ENCODE measurements around the gene FRMD4A.

FRMD4A gene

DNA sequence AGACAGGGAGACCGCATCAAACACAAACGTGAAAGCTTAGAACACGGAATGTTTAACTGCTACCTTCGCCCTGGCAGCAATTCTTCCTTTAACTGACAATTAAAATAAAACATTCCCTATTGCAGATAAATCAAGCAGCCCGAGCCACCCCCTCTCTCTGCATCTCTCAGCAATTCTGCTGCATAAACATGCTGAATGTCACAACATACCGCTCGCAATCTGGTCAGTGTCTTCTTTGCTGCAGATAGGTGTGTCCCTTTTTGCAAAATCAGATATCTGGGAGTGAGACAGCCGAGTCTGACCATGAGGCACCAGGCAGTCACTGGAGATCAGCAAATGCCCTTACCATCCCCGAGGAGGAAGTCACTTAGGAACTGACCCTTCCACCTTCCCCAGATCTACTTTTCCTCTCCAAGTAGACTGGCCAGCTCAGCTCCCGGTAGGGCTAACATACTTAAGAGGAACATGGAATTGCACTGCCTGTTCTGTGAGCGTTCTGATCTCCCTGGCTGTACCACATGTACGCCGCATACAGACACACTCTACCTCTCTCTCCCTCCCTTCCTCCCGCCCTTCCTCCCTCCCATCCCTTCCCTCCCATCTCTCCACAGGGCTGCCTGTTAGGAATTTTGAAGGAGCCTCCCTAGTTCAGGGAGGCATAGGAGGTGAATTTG is at the start of gene FRMD4A:
FRMD4A (minus strand) TSS at position 537 of the 674 bp plus-strand sequence.
- no peak for DNase-seq

DNA sequence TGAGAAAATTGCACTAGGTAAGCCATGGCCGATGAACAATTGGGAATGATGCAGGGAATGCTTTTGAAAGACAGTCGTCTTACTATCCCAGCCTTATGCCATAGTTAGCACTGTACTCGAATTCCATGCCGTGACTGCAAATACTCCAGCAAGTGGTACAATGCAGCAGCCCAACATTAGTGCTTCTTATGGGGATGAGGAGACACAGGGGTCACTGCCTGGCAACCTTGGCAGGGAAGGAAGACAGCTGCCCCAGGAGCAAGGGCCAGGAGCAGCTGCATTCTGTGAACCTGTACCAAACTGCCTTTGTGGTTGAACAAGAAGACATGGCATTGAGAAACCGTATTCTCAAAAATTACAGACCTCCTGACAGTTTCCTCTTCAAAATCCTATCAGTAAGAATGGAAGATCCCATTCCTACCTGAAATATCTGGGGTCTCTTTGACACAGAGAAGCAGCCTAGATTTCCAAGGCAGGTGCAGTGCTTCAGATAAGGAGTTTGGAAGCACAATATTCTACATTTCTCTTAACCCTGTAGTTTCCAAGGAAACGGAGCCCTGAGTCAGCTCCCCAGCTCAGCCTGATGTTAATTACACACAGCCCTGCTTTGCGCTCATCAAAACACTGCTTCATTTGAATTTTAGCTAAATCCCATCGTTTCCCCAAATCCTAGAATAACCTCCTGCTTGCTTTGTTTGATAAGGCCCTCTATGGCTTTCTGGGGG is 49.0 kb upstream of the FRMD4A start:
- no peak for DNase-seq

DNA sequence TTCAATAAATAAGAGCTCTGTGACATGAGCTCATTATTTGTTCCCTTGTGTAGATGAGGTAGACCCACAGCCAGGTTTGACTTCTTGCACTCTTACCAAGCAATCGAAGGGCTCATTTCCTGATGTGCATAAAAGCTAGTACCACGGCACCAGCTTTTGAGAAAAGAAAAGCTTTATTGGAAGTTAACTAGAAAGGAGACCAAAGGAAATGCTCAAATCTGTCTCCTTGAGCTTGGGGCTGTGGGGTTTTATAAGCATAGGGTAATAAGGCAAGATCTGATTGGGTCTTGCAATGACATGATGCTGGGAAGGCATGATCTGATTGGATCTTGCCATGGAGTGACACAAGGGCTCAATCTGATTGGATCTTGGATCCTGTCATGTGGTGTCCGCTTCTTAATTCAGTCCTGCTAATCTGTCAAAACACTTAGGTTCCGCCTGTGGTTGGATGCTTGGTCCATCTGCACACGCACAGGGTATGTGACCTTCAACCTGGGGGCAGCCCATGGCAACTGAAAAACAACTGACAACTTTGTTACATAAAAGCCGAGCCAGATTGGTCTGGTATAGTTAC is 47.8 kb upstream of the FRMD4A start:
- DNase-seq, result no peak

- no peak for DNase-seq
These were observed 47.0 kb upstream of the FRMD4A start for GRCh38 chr10:14377591-14378175.

DNA sequence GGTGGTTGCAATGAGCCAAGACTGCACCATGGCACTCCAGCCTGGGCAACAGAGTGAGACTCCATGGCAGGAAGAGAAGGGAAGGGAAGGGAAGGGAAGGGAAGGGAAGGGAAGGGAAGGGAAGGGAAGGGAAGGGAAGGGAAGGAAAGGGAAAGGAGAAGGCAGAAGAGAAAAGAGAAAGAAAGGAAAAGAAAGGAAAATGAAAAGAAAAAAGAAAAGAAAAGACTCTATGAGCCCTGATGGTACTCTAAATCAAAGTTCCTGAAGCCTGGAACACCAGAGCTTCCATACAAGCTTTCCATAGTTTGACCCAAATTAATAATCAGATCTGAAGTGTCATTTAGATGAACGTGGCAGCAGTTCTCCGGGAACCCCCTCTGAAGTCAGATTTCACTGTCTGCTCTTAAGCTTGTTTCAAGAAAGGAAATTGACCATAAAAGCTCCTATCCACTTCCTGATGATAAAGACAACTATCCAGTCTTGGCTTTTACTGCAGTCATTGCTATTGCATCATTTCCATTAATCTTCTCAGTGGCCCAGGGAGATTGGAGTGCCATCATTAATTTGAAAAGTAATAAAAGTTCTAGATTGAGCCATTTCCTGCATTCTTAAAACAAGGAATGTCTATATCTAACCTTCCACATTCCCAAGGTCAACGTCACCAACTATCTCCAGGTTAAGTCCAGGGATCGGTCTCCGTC is 44.2 kb upstream of the FRMD4A start:
- DNase-seq, result no peak

- no peak for DNase-seq
These were observed 41.9 kb upstream of the FRMD4A start for GRCh38 chr10:14372606-14373005.

DNA sequence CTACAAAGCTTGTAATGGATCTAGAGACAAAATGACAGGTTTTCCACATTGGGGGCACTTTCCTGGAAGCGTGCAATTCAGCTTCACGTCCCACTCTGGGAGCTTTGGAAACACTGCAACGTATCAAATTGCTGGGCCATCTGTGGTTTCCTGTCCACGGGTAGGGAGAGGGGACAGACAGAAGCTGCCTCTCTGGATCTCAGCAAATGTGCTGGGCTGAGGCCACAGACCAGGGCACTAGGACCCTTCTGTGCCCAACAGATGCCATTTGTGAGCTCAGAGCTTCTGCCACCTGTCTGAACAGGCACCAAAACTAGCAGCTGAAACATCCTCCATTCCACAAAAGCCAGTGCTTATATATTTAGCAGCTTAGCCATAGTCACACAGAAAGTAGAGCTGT is 40.9 kb upstream of the FRMD4A start:
- no peak for DNase-seq

DNA sequence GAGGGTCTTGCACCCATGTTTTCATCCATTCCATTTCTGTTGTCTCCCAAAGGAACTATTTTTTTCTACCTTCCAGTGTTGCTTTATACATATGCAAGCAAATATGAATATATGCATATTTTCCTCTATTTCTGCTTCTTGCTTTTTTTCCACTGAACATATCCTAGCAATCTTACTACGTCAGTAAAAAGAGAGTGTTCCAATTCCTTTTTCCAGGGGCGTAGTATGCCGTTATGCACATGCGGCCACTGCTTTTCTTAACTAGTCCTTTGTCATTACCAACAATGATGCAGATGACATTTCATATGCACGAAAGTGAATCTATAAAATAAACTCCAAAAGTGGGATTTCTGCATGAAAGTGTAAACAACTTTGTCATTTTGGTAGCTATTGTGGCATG is 40.2 kb upstream of the FRMD4A start:
- no peak for DNase-seq

DNA sequence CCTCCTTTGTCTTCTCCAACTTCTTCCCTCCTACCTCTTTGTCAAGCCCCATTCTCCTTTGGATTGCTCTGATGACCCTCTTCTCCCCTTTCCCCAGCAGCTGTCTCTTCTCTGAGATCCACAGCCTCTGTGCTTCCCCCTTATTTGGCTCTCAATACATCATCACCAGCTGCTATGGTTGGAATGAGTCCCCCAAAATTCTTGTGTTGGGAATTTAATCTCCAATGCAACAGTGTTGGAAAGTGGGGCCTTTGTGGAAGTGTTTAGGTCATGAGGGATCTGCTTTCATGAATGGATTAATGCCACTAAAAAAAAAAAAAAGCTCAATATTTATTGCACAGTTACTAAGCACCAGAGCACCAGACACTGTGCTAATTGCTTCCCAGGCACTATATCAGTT is 39.2 kb upstream of the FRMD4A start:
- DNase-seq, result no peak

DNA sequence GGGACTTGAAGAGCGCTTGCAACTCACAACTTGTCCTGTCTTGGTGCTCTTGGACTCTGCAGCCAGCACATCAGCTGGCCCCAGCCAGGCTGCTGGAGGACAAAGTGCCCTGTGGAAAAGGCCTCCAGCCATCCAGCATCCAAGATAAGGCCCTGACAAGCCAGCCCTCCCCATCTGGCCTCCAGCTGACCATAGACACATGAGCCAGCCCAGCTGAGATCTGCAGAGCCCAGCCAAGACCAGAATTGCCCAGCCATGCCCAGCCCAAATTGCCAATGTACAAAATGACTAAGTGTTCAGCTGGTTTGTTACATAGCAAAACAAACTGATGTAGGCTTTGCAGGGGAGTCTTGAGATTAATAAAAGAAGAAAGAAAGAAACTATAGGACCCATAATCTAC is 36.0 kb upstream of the FRMD4A start:
- DNase-seq, result no peak

GRCh38 chr10:14365266-14365665 is 34.5 kb upstream of the FRMD4A start:
- no peak for DNase-seq

GRCh38 chr10:14362104-14362503 is 31.4 kb upstream of the FRMD4A start:
- no peak for DNase-seq

GRCh38 chr10:14360961-14361360 is 30.2 kb upstream of the FRMD4A start:
- DNase-seq, result no peak

GRCh38 chr10:14360515-14360914 is 29.8 kb upstream of the FRMD4A start:
- DNase-seq, result no peak

DNA sequence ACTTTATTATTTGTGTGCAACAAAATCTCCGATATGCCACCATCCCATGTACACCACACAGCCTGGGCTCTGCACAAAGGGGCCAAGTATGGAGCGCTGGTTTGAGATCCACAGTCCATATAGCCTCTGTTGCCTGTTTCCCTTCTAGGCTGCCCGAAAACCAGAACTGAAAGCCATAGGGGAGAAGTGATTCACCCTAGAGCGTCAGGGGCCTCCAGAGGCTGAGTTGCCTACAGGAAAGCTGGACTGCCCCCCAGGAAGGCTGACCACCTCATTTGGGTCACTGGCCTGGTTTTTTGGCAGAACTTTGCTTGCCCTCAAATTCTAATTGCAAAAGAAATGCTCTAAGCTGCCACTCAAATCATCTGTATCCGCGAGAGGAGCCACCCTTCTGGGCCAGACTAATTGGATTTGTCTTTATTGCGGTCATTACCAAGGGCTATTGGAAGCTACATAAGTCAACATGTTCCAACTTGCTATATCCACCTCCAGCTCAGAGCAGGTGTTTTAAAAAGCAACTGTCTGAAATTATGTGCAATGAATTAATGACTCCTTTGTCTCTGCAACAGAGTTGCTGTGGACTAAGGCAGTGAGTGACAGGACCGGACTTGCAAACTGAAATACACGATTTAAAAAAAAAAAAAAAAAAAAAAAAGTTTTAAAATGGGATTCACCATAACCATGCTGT is 28.3 kb upstream of the FRMD4A start:
- no peak for DNase-seq

- DNase-seq, result no peak
These were observed 26.2 kb upstream of the FRMD4A start for GRCh38 chr10:14356921-14357320.

GRCh38 chr10:14355750-14356149 is 25.0 kb upstream of the FRMD4A start:
- no peak for DNase-seq

- DNase-seq, result no peak
These were observed 22.7 kb upstream of the FRMD4A start for GRCh38 chr10:14353291-14353913.

- DNase-seq, result no peak
These were observed 19.3 kb upstream of the FRMD4A start for GRCh38 chr10:14350006-14350405.

- DNase-seq, result peak; percentile 59
These were observed 18.4 kb upstream of the FRMD4A start for GRCh38 chr10:14349081-14349480.

DNA sequence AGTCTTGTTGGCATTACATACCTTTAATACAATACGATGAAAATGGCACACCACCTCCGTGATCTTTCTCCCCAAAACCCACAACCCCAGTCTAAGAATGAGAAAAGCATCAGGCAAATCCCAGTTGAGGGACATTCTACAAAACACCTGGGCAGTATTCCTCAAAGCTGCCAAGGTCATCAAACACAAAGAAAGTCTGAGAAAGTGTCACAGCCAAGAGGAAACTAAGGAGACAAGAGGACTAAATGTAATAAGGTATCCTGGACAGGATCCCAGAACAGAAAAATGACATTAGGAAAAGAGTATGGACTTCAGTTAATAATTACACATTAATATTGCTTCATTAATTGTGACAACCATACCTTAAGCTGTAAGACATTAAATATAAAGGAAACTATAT is 14.5 kb upstream of the FRMD4A start:
- no peak for DNase-seq

- DNase-seq, result no peak
These were observed 9.5 kb upstream of the FRMD4A start for GRCh38 chr10:14340051-14340744.

All from midbrain (tissue), 1 donor.